GM23248 (cell line): Measurements from ENCODE around the gene ZNF622.

ENCODE experiments used
- EZH2 ChIP-seq: fragments of 200-600 bp; sonication (generic); IDR thresholded peaks from 2 replicates; pipeline ENCODE4 v1.6.1; 2018; ENCODE audit warnings: antibody characterized with exemption, mild to moderate bottlenecking; ENCODE audit not compliant: insufficient read depth, poor library complexity, severe bottlenecking
- EZH2phosphoT487 ChIP-seq: fragments of 200-600 bp; sonication (generic); IDR thresholded peaks from 2 replicates; pipeline ENCODE4 v1.6.1; 2018; ENCODE audit warnings: antibody characterized with exemption, moderate library complexity, mild to moderate bottlenecking, low read depth; ENCODE audit not compliant: insufficient read depth

- no peak for TF ChIP-seq EZH2
- no peak for TF ChIP-seq EZH2phosphoT487
These were observed 15.4 kb downstream of the ZNF622 start for GRCh38 chr5:16450163-16450562.
